Effector memory CD4-positive, alpha-beta T cell (primary cell): Measurements from ENCODE around the gene UNC79.

ENCODE experiments used
- DNase-seq, 3 donors: peaks; one replicate each; pipeline ENCODE4 v3.0.0-alpha.2; 2020
- H3K27ac ChIP-seq: 2 replicates; pipeline ENCODE4 v1.7.0; 2013; ENCODE audit warnings: mild to moderate bottlenecking, low read length, moderate library complexity; ENCODE audit not compliant: insufficient read depth, poor library complexity, severe bottlenecking
- H3K27me3 ChIP-seq: replicated peaks from 2 replicates; pipeline ENCODE4 v1.7.0; 2013; ENCODE audit warnings: mild to moderate bottlenecking, low read length; ENCODE audit not compliant: insufficient read depth, control insufficient read depth, poor library complexity, severe bottlenecking
- H3K36me3 ChIP-seq: 2 replicates; pipeline ENCODE4 v1.7.0; 2013; ENCODE audit warnings: mild to moderate bottlenecking, low read length, moderate library complexity; ENCODE audit not compliant: control insufficient read depth, insufficient read depth
- H3K4me1 ChIP-seq: 2 replicates; pipeline ENCODE4 v1.7.0; 2013; ENCODE audit warnings: low read length, mild to moderate bottlenecking; ENCODE audit not compliant: control insufficient read depth, insufficient read depth, poor library complexity, severe bottlenecking
- H3K4me3 ChIP-seq: 2 replicates; pipeline ENCODE4 v1.7.0; 2013; ENCODE audit warnings: low read length, low read depth, mild to moderate bottlenecking; ENCODE audit not compliant: insufficient read depth, poor library complexity, severe bottlenecking
- H3K9me3 ChIP-seq: 2 replicates; pipeline ENCODE4 v1.7.0; 2013; ENCODE audit warnings: mild to moderate bottlenecking, low read length, moderate library complexity; ENCODE audit not compliant: control insufficient read depth

UNC79 gene

GRCh38 chr14:93737634-93738033 is 306.9 kb downstream of the UNC79 start:
- H3K27ac ChIP-seq = no peak overlapping the region
- no peaks in the 10 kb centered on the region for H3K27me3 ChIP-seq
- no peaks in the 10 kb centered on the region for H3K9me3 ChIP-seq
- no peak for DNase-seq
- H3K4me3 ChIP-seq = no peak overlapping the region
- no peaks in the 10 kb centered on the region for H3K36me3 ChIP-seq
- no peaks in the 10 kb centered on the region for H3K4me1 ChIP-seq

- Histone ChIP-seq H3K27ac (no peak overlapping the region), H3K27me3 (no peaks in the 10 kb centered on the region), H3K4me1 (no peaks in the 10 kb centered on the region), H3K4me3 (no peak overlapping the region), H3K36me3 (no peaks in the 10 kb centered on the region), H3K9me3 (no peaks in the 10 kb centered on the region)
- no peak for DNase-seq
Observed at GRCh38 chr14:93741556-93742230, 311.0 kb downstream of the UNC79 start.

- no peaks in the 10 kb centered on the region for H3K4me1 ChIP-seq
- no peak overlapping the region for H3K27ac ChIP-seq
- H3K9me3 ChIP-seq = no peaks in the 10 kb centered on the region
- DNase-seq = no peak
- no peaks in the 10 kb centered on the region for H3K36me3 ChIP-seq
- no peak overlapping the region for H3K4me3 ChIP-seq
- no peaks in the 10 kb centered on the region for H3K27me3 ChIP-seq
Observed at GRCh38 chr14:93742761-93743160, 312.0 kb downstream of the UNC79 start.

- no peaks in the 10 kb centered on the region for H3K9me3 ChIP-seq
- no peak for DNase-seq
Observed at GRCh38 chr14:93743270-93744060, 312.7 kb downstream of the UNC79 start.

GRCh38 chr14:93744176-93744575 is 313.4 kb downstream of the UNC79 start:
- Histone ChIP-seq H3K36me3 (no peaks in the 10 kb centered on the region), H3K4me3 (no peak overlapping the region), H3K27me3 (no peaks in the 10 kb centered on the region), H3K4me1 (no peaks in the 10 kb centered on the region), H3K27ac (no peak overlapping the region), H3K9me3 (no peaks in the 10 kb centered on the region)
- no peak for DNase-seq

More at GRCh38 chr14:93743270-93744060, 312.7 kb downstream of the UNC79 start:
- Histone ChIP-seq H3K27me3 (no peaks in the 10 kb centered on the region), H3K36me3 (no peaks in the 10 kb centered on the region), H3K4me3 (no peak overlapping the region), H3K27ac (no peak overlapping the region), H3K4me1 (no peaks in the 10 kb centered on the region)

GRCh38 chr14:93744876-93745275 is 314.1 kb downstream of the UNC79 start:
- no peak overlapping the region for H3K27ac ChIP-seq
- no peak for DNase-seq
- no peaks in the 10 kb centered on the region for H3K4me1 ChIP-seq
- H3K36me3 ChIP-seq = no peaks in the 10 kb centered on the region
- H3K9me3 ChIP-seq = no peaks in the 10 kb centered on the region
- no peak overlapping the region for H3K4me3 ChIP-seq
- no peaks in the 10 kb centered on the region for H3K27me3 ChIP-seq

- DNase-seq = no peak
- H3K9me3 ChIP-seq = no peaks in the 10 kb centered on the region
Observed at GRCh38 chr14:93745603-93746273, 315.0 kb downstream of the UNC79 start.

GRCh38 chr14:93747102-93747501 is 316.4 kb downstream of the UNC79 start:
- H3K9me3 ChIP-seq = no peaks in the 10 kb centered on the region

More at GRCh38 chr14:93745603-93746273, 315.0 kb downstream of the UNC79 start:
- no peaks in the 10 kb centered on the region for H3K27me3 ChIP-seq
- H3K27ac ChIP-seq = no peak overlapping the region
- no peaks in the 10 kb centered on the region for H3K4me1 ChIP-seq
- no peaks in the 10 kb centered on the region for H3K36me3 ChIP-seq
- H3K4me3 ChIP-seq = no peak overlapping the region

GRCh38 chr14:93747560-93747959 is 316.8 kb downstream of the UNC79 start:
- H3K9me3 ChIP-seq = no peaks in the 10 kb centered on the region
- no peaks in the 10 kb centered on the region for H3K27me3 ChIP-seq
- H3K4me1 ChIP-seq = no peaks in the 10 kb centered on the region
- H3K36me3 ChIP-seq = no peaks in the 10 kb centered on the region
- no peak overlapping the region for H3K4me3 ChIP-seq
- DNase-seq = no peak
- no peak overlapping the region for H3K27ac ChIP-seq

More at GRCh38 chr14:93747102-93747501, 316.4 kb downstream of the UNC79 start:
- Histone ChIP-seq H3K27ac (no peak overlapping the region), H3K4me3 (no peak overlapping the region), H3K36me3 (no peaks in the 10 kb centered on the region), H3K4me1 (no peaks in the 10 kb centered on the region), H3K27me3 (no peaks in the 10 kb centered on the region)
- DNase-seq = no peak
